ENCODE measurements around the gene EDAR.

The EDAR gene

DNA sequence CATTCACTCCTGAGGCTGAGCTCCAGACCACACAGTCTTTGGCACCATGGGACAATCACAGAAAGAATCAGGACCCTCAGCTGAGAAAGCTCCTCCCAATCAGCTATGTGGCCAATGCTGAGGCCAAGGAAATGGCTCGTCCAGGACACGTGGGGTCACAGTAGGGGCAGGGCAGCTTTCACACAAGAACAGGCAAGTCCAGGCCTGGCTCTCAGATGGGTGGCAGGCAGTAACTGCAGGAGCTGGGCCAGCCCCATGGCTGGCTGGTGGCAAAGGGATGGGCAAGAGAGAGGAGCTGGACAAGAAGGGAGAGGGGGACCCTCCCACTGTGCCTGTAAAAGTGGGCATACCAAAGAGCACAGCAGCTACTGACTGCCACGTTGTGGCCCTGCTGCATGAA, 12.2 kb upstream of the EDAR start:
- DNase-seq, result no peak

DNA sequence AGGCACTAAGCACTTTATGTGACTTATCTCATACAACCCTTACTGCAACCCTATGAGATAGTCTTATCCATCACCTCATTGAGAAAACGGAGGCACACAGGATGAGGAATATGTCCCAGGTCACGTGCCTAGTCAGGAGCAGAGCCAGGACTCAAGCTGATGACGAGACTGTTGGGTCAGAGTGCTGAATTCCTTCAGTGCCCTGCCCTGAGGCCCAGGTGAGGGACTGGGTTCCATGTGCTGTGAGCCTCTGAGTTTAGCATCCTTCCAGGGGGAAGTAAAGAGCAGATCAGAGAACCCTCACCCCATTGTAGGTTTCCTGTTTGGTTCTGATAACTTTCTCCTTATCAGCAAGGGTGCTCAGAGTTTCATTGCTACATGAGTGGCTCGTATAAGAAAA, 11.7 kb upstream of the EDAR start:
- no peak for DNase-seq

DNA sequence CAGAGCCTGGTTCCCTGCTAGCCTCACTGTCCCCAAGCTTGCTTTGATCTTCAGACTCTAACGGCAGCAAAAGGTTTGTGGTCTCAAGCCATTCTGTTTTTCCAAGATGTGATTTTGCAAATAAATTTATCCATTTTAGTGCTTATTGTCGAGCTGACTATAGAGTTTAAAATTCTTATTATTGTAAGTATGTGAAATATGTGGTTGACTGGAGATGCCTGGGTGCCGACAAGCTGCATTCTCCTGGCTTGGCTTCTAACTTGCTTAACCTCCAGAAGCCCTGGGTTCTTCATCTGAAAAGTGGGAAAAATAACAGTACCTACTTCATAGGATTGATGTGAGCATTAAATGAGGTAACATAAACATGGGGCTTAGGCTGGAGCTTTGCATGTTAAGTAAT, 9.9 kb upstream of the EDAR start:
- DNase-seq, result peak; percentile 38

DNA sequence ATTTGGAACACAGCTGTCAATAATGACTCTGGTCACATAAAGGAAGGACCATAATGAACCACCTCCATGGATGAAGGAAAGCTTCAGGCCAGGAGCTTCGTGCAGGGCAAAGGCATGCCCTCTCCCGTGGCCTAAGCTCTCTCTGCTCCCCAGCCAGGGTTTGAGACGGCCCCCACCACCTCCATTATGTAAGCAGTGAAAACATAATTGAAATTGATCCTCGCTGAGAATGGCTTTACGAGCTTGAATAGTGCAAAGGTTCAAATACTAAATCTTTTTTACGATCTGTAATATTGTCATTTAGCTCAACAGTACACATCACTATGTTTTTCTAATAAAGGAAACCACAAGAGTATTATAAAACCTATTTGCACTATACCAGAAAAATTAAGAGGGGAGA, 5.2 kb upstream of the EDAR start:
- no peak for DNase-seq

DNA sequence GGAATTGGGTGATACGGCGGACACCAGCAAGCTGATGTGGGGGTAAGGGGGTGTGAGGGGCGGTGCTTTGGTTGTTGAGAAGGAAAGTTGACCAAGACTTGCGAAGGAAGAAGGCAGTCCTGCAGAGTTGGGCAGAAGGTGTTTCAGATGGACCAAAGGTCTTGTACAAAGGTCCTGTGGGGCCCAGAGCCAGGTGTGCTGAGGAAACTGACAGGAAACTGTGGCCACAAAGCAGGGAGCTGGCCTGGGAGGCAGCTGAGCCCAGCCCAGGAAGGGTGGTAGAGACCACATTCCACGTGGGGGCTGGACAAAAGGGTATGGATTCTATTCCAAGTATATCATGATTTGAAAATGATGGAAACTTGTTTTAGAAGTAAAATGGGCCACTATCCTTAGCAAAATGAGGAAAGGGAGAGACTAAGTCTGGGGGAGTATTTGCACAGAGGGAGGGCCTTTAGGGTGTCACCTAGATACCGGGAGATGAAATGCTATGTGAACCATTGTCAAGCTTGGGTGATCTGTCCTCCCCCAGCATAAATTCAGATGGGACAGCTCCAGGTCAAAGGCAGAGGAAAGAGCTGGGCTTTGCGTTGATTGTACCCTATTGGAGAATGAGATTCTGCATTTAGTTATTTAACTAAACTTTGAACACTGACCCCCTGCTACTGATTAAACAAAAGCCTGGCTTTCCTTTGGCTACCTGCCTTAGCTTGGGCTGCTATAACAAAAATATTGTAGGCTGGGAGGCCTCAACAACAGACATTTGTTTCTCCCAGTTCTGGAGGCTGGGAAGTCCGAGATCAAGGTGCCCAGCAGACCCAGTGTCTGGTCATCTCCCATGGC, 4.3 kb upstream of the EDAR start:
- DNase-seq, result no peak

DNA sequence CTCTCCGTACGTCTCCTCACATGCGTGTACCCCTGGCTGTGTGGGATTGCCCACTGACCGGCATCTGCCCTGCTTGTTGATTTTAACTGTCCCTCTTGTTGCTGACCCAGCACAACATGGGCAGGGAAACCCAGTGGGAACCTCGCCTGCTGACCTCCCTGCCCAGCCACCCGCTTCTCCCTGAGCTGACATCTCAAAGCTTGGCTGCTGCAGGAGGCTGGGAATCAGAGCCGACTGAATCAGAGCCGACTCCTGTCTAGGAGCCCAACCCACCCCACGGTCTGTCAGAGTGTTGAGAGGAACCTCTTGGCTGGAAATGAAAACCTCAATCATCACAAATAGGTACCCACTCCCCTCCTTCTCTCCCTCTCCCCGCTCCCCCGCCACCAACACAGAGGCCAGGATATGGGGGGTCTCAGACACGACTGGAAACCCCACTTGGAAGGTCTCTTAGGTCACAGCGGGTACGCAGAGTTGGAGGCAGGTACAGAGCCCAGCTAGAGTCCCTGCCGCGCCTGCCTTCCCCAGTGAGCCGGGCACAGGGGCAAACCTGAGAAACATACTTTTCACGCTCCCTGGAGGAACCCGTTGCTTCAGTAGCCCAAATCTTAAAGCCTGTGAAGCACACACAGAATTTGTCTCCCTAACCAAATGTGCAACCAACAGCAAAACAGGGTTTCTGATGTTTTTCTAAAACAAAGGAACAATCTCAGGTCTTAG, 784 bp downstream of the EDAR start:
- DNase-seq, result no peak

DNA sequence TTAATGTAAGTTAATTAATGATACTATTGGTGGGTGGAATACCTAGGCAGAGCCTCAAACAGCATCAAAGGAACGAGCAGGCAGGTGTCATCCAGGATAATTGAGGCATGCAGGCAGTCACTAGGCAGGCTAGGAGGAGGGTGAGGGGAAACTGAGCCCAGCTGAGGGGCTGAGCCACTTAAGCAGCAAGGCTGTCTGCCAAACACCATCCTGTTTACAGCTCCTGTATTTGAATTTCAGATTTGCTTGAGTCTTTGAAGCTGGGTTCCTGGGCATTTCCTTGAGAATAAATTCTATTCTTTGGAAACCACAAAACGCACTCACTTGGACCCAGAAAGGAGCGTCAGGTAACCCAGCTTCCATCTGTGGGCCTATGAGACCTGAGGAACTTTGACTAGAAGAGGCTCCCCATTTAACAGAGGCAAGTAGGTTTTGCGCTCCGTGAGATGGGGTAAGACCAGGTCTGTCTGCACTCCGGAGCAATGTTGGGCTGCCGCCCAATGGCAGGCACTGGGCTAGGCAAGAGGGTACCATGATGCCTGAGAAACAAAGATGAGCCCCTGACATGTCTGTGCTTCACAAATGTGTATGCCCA, 2.0 kb downstream of the EDAR start:
- DNase-seq, result no peak

DNA sequence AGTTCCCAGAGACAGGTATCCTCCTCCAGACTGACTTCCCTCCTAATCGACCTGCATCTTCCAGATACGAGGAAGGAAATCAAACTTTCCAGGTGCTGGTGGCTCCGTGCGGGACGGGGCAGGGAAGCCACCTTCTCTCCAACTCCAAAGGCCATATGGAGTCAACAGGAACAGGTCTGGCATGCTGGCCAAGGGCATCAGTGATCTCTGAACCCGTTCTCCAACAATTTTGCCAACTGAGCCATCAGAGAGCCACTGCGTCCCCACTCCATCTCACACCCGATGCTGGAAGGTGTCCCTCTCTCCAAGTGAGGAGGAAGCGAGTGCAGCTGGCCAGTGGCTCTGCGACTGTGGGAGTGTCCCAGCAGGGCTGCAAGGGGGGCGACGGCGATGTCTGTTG, 5.4 kb downstream of the EDAR start:
- DNase-seq, result no peak

DNA sequence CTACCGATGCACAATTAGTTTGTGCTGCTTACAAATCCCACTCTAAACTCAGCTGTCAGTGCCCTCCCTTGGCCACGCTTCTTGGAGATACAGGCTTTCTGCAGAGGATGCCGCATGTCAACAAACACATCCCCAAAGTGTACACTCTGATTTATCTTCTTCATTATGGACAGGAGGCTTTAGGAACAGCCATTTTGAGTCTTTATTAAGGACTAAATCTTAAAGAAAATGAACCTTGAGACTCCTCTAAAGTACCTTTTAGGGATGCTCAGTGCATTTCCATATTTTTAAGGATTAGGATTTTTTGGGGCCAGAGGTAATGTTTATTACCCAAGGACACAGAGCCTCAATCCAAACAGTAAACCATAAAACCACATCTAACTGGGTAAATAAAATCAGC, 6.0 kb downstream of the EDAR start:
- no peak for DNase-seq

DNA sequence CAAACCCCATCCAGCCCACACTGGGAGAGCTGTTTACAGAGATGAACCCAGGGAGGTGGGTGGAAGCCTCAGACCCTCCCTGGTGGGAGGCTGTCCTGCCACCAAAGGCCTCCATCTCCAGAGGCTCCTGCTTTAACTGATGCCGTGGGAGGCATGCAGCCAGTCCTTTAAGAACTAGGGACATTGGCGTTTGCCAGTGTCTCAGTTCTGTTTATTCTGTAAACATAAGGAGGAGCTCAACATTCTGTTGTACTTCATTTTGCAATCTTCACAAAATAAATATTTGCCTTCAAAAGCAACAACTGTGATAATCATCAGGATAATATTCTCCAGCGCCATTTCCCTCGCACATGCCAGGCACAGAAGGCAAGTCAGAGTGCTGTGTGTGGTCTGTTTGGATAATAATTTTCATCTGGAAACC, 6.8 kb downstream of the EDAR start:
- no peak for DNase-seq

DNA sequence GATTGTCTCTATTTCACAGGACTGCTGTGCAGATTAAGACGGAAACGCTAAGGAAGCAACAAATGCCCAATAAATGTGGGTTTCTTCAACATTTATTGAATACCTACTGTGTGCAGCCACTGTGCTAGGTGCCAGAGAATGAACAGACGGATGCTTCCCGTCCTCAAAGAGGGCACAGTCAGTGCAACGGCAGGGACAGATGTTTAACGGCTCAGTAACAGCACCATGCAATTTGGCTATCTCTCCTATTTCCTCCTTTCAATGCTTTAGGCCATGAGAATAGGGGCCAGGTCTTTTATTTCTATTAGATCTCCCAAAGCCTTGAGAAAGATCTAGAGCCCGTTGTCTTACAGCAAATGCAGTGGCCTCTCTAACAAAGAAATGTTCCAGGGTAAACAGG, 7.2 kb downstream of the EDAR start:
- no peak for DNase-seq

DNA sequence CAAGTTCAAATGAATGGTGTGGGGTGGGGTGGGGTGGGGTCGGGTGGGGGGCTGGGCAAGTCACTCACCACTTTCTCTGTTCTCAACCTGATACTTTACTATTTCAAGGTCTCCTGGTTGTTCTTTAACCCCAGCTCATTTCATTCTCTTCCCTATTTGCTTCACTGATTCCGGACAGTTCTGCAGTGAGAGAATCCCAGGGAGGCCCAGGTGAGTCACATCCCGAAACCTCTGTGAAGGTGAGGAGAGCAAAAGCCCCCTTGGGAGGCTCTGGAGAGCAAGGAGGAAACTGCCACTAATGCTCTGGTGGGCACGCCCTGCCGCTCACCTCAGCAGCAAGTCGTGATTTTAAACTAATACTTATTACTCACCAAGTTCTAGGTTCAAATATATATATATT, 8.9 kb downstream of the EDAR start:
- no peak for DNase-seq

DNA sequence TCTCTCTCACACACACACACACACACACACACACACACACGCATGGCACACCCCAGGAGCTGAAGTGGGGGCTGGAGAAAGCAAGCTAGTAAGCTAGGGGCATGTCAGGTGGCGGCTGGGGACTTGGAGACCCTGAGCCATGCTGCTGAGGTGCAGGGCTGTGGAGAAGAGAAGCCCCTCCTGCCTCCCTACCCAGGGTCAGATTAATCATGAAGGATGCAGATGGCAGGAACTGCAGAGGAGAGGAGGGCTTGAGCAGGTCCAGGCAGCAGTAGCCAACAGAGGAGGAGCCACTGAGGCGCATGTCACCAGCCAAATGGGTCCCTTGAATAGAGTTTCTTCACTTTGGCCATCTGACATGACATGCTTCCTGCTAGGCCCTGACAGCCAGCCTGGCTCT, 9.6 kb downstream of the EDAR start:
- DNase-seq, result no peak

DNA sequence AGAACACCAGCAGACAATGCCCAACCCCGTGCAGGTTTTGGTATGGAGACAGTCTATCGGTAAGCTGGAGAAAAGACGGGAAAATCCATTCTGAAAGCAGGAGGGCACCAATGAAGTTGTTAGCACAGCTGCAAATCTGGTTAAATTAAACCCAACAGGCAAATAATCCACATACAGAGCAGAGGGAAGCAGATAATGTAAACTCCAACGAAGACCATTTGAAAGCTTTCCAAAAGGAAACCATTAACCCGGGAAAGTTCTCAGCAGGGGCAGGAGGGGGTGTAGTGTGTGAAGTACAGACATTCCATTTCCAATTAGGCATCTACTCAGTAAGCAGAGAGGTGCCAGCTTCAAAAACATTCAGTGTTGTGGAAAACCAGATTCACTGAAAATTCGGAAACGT, 10.3 kb downstream of the EDAR start:
- DNase-seq, result peak; percentile 8

DNA sequence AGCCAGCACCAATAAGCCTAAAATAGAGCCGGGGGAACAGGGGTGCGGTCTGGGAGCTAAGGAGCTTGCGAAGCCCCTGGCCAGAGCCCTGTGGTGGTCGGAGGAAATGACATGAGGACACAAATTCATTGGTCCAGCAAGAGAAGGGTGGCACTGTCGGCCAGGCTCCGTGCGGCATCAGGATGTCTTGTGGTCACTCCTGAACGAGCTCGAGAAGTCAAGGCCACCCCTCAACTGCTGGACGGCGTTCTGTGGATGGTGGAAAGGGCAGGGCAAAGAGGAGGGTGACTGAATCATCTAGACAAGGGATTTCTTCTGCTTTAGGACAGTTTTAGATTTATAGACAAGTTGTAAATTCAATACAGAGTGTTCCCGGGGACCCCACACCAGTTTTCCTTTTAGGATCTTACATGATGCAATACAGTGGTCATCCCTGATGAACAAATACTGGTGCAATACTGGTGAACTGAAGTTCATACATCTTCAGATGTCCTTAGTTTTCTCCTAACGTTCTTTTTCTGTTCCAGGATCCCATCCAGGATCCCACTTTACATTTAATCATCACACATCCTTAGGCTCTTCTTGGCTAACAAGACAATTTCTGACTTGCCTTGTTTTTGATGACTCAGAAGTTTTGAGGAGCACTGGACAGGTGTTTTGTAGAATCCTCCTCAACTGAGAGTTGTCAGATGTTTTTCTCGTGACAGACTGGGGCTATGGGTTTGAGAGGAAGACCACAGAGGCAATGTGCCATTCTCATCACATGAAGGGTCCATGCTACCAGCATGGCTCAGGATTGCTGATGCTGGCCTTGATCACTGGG, 13.2 kb downstream of the EDAR start:
- no peak for DNase-seq

DNA sequence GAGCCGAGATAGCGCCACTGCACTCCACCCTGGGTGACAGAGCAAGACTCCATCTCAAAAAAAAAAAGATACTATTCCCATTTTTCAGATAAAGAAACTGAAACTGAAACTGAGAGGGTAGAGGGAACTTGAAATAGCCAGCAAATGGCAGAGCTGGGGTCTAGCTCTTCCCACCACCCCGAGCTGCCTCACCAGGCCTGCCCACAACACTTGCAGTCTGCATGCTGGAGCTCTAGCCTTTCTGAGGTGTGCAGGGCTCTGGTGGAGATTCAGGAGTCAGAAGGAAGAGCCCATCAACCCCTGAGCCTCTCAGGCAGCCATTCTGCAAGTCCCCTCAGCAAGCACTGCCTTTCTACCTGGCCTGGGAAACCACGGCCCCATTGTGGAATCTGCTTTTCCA, 14.3 kb downstream of the EDAR start:
- no peak for DNase-seq

DNA sequence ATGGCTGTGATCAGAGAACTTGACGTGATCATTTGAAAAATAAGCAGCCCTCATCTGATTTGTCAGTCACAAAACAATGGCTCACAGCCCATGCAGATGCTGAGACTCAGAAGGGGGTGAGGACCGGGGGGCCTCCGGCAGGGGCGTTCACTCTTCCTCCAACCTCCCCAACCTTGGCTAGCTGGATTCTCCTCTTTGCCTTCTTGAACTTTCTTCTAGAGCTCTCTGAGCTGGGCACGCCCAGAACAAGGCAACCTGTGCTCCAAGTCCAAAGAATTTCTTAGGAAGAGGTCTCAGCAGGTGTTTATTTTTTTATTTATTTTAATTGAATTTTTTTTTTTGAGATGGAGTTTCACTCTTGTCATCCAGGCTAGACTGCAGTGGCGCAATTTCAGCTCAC, 16.4 kb downstream of the EDAR start:
- DNase-seq, result no peak

DNA sequence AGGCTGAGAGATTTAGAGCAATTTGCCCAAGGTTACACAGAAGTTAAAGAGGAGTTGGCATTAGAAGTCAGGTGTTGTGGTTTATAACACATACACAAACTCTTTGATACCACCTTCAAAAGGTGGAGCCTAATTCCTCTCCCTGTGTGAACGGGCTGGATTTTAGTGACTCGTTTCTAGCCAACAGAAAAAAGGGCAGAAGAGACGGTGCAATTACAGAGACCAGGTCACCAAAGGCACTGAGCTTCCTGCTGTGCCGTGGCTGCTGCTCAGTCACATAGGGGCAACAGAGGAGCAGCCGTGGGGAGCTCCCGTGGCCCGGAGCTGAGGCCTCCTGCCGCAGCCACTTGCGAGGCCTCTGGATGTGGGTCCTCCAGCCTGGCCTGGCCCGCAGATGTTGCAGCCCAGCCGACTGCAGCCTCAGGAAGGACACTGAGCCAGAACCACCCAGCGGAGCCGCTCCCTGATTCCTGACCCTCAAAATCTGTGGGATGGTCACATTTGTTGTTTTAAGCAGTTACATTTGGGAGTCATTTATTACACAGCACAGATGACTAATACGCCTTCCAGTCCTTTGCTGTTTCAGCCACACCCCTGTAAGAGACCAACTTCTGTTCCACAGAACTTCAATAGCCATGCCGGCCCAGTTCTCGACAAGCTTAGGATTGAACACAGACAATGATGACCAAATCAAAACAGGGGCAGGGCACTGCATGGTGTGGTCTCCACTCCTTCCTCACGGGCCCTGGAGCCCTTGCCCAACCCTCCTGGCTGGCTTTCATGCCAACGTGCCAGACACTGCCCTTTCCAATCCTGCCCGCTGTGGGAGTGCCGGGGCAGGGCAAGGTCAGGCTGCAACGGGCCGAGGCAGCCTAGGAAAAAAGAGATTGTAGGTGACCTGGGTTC, 17.1 kb downstream of the EDAR start:
- peak; percentile 67 for DNase-seq

DNA sequence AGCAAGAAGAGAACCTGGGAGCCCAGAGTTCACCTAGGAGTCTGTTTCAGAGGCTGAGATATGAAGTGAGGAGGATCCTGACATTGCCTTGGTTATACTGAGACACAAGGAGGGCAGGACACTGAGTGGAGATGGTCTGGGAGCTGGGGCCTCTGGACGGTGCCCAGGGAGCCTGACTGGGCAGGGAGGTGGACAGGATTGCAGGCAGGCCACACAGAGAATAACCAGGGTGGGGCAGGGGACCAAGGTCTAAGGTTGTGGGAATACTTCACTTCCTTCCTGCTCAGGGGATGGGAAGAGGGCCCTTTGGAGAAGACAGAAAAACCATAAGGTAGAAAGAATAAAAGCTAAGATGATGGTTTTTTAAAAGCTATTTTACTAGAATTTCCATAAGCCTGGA, 18.7 kb downstream of the EDAR start:
- no peak for DNase-seq

DNA sequence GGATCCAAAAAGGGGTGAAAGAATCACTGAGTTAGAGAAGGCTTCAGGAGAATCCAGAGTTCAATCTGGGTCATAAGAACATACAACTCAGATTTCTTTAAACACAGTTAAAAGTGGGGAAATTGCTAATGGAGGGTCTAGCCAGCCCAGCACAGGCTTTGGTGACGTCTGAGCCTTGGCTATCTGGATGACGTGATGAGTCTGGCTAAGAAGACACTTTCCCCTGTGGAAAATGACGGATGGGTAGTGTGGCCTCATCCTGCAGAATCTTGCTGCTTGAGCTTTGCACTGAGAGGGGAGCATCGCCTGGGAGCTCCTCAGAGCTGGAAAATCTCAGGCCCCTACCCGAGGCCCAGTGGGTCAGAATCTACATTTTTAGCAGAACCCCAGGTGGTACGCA, 19.2 kb downstream of the EDAR start:
- no peak for DNase-seq

DNA sequence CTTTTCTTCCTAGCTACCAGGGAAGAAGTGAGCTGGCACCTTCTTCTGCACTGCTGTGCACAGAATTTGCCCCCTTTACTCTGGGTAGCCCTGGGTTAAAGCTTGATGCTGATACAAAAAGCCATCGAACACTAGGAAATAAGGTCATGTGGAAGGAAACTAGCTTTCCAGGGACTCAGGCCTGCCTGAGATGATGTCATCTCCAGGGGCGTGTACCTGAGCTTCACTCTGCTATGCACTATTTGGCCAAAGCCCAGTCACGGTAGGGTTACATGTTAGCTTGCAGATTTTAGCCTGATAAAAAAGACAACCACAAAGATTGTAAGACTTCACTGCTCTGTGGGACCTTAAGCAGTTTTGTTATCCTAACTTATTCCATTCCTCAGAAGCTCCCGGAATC, 20.4 kb downstream of the EDAR start:
- DNase-seq, result no peak

DNA sequence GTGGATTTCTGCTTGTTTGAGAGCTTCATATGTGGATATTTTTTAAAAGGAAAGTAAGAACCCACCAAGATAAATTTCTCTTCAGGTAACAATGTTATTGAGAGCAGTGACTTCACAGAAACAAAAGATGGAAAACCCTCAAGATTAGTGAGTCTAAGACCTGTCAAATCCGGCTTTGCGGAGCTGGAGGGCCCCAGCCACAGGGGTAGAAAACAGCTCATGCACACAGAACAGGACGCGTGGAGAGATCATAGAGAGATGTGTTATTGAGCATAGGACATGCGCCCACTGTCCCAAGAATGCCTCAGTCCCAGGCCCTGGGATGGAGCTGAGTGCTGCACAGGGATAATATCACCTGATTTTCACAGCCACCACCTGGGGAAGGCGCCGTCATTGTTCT, 21.3 kb downstream of the EDAR start:
- DNase-seq, result no peak

All from fibroblast of skin of back (primary cell).